Stimulated activated CD4-positive, alpha-beta T cell treated with anti-CD3 and anti-CD28 coated beads, Interleukin-1b, Interleukin-23, amount 100 ng/mL, for 1 hour (primary cell): ENCODE data around the gene LDLRAP1.
"Not testable (repeated sequence)": the region's sequence is repeated elsewhere in the genome, so short reads cannot be mapped to it uniquely, and the experiment has no call there.

Experiments
- DNase-seq, 2 donors: peaks; one replicate each; pipeline ENCODE4 v3.0.0-alpha.2; 2020; ENCODE audit warnings: low read depth in 2 of 2

The LDLRAP1 gene

GRCh38 chr1:25543425-25544242 is at the start of gene LDLRAP1:
LDLRAP1 (plus strand) TSS chr1:25543606; CDS start chr1:25543699, 93 bp downstream.
- peak in 1 of 2 donors; percentile 22 for DNase-seq

GRCh38 chr1:25494952-25495351 is 48.5 kb upstream of the LDLRAP1 start:
- DNase-seq, result no peak

- DNase-seq, result no peak
These were observed 42.7 kb upstream of the LDLRAP1 start for GRCh38 chr1:25500694-25501093.

- DNase-seq, result no peak
These were observed 42.0 kb upstream of the LDLRAP1 start for GRCh38 chr1:25501235-25502058.

- no peak for DNase-seq
These were observed 40.4 kb upstream of the LDLRAP1 start for GRCh38 chr1:25502957-25503356.

GRCh38 chr1:25503551-25504426 is 39.6 kb upstream of the LDLRAP1 start:
- peak; percentile 42 to 44 for DNase-seq

GRCh38 chr1:25504706-25505595 is 38.5 kb upstream of the LDLRAP1 start:
- no peak for DNase-seq

GRCh38 chr1:25505656-25506385 is 37.6 kb upstream of the LDLRAP1 start:
- DNase-seq, result no peak

GRCh38 chr1:25506566-25507463 is 36.6 kb upstream of the LDLRAP1 start:
- not testable (repeated sequence) for DNase-seq

GRCh38 chr1:25513666-25514065 is 29.7 kb upstream of the LDLRAP1 start:
- no peak for DNase-seq

GRCh38 chr1:25515033-25515432 is 28.4 kb upstream of the LDLRAP1 start:
- no peak for DNase-seq

GRCh38 chr1:25516686-25517085 is 26.7 kb upstream of the LDLRAP1 start:
- DNase-seq, result no peak

GRCh38 chr1:25517476-25518394 is 25.7 kb upstream of the LDLRAP1 start:
- no peak for DNase-seq

GRCh38 chr1:25519624-25520023 is 23.8 kb upstream of the LDLRAP1 start:
- DNase-seq, result no peak

- DNase-seq, result peak; percentile 53 to 57
These were observed 22.9 kb upstream of the LDLRAP1 start for GRCh38 chr1:25520446-25521061.

- DNase-seq, result no peak
These were observed 21.3 kb upstream of the LDLRAP1 start for GRCh38 chr1:25522031-25522655.

GRCh38 chr1:25523542-25523941 is 19.9 kb upstream of the LDLRAP1 start:
- no peak for DNase-seq
